HEK293 (cell line): ENCODE results near the gene KHDC1L.

Experiments used
- CTCF ChIA-PET: fragments of 350-600 bp; formaldehyde crosslinking; extraction: SDS; loops from one replicate; lab custom pipeline; 2021; ENCODE audit warnings: antibody characterized with exemption; lab: Yijun Ruan, JAX
- POLR2A ChIA-PET: fragments of 300-600 bp; formaldehyde crosslinking; extraction: SDS; loops from one replicate; lab custom pipeline; 2020; ENCODE audit warnings: antibody characterized with exemption, inconsistent platforms; lab: Yijun Ruan, JAX
- H3K27ac ChIP-seq: fragments of 200-500 bp; sonication (Bioruptor generic); 2 replicates; pipeline ENCODE4 v1.5.1; 2014; ENCODE audit warnings: low read depth, low read length, control low read depth, inconsistent platforms; ENCODE audit errors: extremely low read depth
- H3K36me3 ChIP-seq, 2 experiments: fragments of 200-500 bp in 1 of 2; sonication (Bioruptor generic) in 1 of 2; 1 replicate in 1 of 2; 2 replicates in 1 of 2; pipeline ENCODE4 v1.5.1; 2014 to 2017; ENCODE audit warnings: inconsistent platforms in 2 of 2, low read length in 2 of 2; ENCODE audit not compliant: control insufficient read depth in 2 of 2, insufficient read depth in 1 of 2
- H3K4me1 ChIP-seq: fragments of 200-500 bp; sonication (Bioruptor generic); 2 replicates; pipeline ENCODE4 v1.5.1; 2014; ENCODE audit warnings: mild to moderate bottlenecking, low read length, inconsistent platforms; ENCODE audit not compliant: control insufficient read depth, insufficient read depth
- H3K4me3 ChIP-seq: 2 replicates; pipeline ENCODE4 v1.5.1; 2011; ENCODE audit warnings: low read depth, mild to moderate bottlenecking, control low read depth, low read length, moderate library complexity
- H3K9me3 ChIP-seq: fragments of 200-500 bp; sonication (Bioruptor generic); 2 replicates; pipeline ENCODE4 v1.5.1; 2014; ENCODE audit warnings: low read depth, low read length, inconsistent platforms; ENCODE audit not compliant: control insufficient read depth, insufficient read depth
- EGR2 ChIP-seq: fragments of 450-650 bp; formaldehyde crosslinking; IDR thresholded peaks from 2 replicates; pipeline ENCODE4 v1.5.1; 2016; ENCODE audit warnings: low read depth, missing biosample characterization, missing genetic modification characterization
- MEIS1 ChIP-seq: sonication (generic); formaldehyde crosslinking; IDR thresholded peaks from 2 replicates; pipeline ENCODE4 v1.8.1; 2022; ENCODE audit warnings: missing genetic modification reagents, mild to moderate bottlenecking, borderline replicate concordance
- MZF1 ChIP-seq: fragments of 450-650 bp; formaldehyde crosslinking; IDR thresholded peaks from 2 replicates; pipeline ENCODE4 v1.5.1; 2017; ENCODE audit warnings: missing biosample characterization, missing genetic modification characterization, borderline replicate concordance
- OSR2 ChIP-seq: fragments of 450-650 bp; formaldehyde crosslinking; IDR thresholded peaks from 2 replicates; pipeline ENCODE4 v1.5.1; 2016; ENCODE audit warnings: missing biosample characterization, missing genetic modification characterization
- RBAK ChIP-seq: fragments of 450-650 bp; formaldehyde crosslinking; IDR thresholded peaks from 2 replicates; pipeline ENCODE4 v1.5.1; 2016; ENCODE audit warnings: missing biosample characterization, missing genetic modification characterization
- ZFHX2 ChIP-seq: fragments of 450-650 bp; formaldehyde crosslinking; conservative IDR thresholded peaks from 2 replicates; pipeline ENCODE4 v1.5.1; 2016; ENCODE audit warnings: missing biosample characterization, missing genetic modification characterization
- ZIC2 ChIP-seq: fragments of 450-650 bp; formaldehyde crosslinking; IDR thresholded peaks from 2 replicates; pipeline ENCODE4 v1.5.1; 2016; ENCODE audit warnings: missing biosample characterization, missing genetic modification characterization
- ZNF174 ChIP-seq: fragments of 450-650 bp; formaldehyde crosslinking; IDR thresholded peaks from 2 replicates; pipeline ENCODE4 v1.5.0; 2017; ENCODE audit warnings: missing biosample characterization, mild to moderate bottlenecking, missing genetic modification characterization
- ZNF292 ChIP-seq: fragments of 450-650 bp; formaldehyde crosslinking; IDR thresholded peaks from 2 replicates; pipeline ENCODE4 v1.5.1; 2016; ENCODE audit warnings: low read depth, missing biosample characterization, missing genetic modification characterization, borderline replicate concordance
- ZNF529 ChIP-seq: fragments of 450-650 bp; formaldehyde crosslinking; IDR thresholded peaks from 2 replicates; pipeline ENCODE4 v1.5.1; 2017; ENCODE audit warnings: missing genetic modification characterization, missing biosample characterization; ENCODE audit not compliant: insufficient replicate concordance
- ZNF664 ChIP-seq: fragments of 450-650 bp; formaldehyde crosslinking; IDR thresholded peaks from 2 replicates; pipeline ENCODE4 v1.5.1; 2016; ENCODE audit warnings: missing biosample characterization, missing genetic modification characterization
- ZNF677 ChIP-seq: fragments of 450-650 bp; IDR thresholded peaks from 2 replicates; pipeline ENCODE4 v1.5.0; 2018; ENCODE audit warnings: missing biosample characterization, mild to moderate bottlenecking, missing genetic modification characterization, moderate library complexity
- ZNF747 ChIP-seq: fragments of 450-650 bp; formaldehyde crosslinking; IDR thresholded peaks from 2 replicates; pipeline ENCODE4 v1.5.1; 2016; ENCODE audit warnings: missing biosample characterization, missing genetic modification characterization
- TF ChIP-seq, protein P1 (sequence below): fragments of 450-650 bp; formaldehyde crosslinking; IDR thresholded peaks from 2 replicates; pipeline ENCODE4 v1.5.1; 2017; ENCODE audit warnings: missing biosample characterization, missing genetic modification characterization
- TF ChIP-seq, protein P2 (sequence below): fragments of 450-650 bp; formaldehyde crosslinking; IDR thresholded peaks from 2 replicates; pipeline ENCODE4 v1.5.1; 2016; ENCODE audit warnings: missing biosample characterization, missing genetic modification characterization
- TF ChIP-seq, protein P3 (sequence below): fragments of 450-650 bp; formaldehyde crosslinking; IDR thresholded peaks from 2 replicates; pipeline ENCODE4 v1.5.1; 2017; ENCODE audit warnings: missing biosample characterization, missing genetic modification characterization
- TF ChIP-seq, protein P4 (sequence below): fragments of 450-650 bp; formaldehyde crosslinking; IDR thresholded peaks from 2 replicates; pipeline ENCODE4 v1.5.1; 2016; ENCODE audit warnings: missing biosample characterization, missing genetic modification characterization
- TF ChIP-seq, protein P5 (sequence below): fragments of 450-650 bp; formaldehyde crosslinking; IDR thresholded peaks from 2 replicates; pipeline ENCODE4 v1.5.1; 2016; ENCODE audit warnings: missing biosample characterization, missing genetic modification characterization, low read depth
- TF ChIP-seq, protein P6 (sequence below): fragments of 450-650 bp; formaldehyde crosslinking; IDR thresholded peaks from 2 replicates; pipeline ENCODE4 v1.5.1; 2016; ENCODE audit warnings: missing biosample characterization, missing genetic modification characterization

Gene KHDC1L

DNA sequence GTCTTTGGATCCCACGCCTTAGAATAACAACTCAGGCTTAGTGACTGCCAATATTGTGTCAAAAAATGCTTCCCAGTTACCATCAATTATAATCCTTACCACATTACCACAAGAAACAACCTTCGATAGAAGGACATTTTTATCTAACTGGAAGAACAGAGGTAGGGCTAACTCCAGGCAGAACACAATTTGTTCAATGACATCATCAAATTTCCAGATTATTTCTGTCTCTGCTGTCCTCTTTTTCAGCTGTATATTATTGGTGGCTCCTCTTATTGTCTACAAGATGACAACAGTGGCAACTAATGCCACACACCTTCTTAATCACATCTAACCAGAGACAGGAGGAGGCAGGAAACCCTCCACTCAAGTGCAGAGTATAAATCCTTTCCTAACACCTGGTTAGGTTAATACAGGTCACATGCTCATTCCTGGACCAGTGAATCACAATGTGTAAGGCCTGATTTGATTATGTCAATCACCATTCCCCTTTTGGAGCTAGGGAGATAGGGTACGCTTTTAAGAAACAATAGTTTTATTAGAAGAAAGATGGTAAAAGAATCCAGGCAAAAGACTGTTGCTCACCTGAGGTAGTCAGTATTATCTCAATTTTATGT, 18.0 kb downstream of the KHDC1L start:
- Histone ChIP-seq H3K9me3 (no peaks in the 10 kb centered on the region), H3K27ac (no peak overlapping the region), H3K4me1 (no peaks in the 10 kb centered on the region), H3K4me3 (no peak overlapping the region), H3K36me3 (no peaks in the 10 kb centered on the region)
- CTCF ChIA-PET = no interaction called here
- TF ChIP-seq, protein P1, sequence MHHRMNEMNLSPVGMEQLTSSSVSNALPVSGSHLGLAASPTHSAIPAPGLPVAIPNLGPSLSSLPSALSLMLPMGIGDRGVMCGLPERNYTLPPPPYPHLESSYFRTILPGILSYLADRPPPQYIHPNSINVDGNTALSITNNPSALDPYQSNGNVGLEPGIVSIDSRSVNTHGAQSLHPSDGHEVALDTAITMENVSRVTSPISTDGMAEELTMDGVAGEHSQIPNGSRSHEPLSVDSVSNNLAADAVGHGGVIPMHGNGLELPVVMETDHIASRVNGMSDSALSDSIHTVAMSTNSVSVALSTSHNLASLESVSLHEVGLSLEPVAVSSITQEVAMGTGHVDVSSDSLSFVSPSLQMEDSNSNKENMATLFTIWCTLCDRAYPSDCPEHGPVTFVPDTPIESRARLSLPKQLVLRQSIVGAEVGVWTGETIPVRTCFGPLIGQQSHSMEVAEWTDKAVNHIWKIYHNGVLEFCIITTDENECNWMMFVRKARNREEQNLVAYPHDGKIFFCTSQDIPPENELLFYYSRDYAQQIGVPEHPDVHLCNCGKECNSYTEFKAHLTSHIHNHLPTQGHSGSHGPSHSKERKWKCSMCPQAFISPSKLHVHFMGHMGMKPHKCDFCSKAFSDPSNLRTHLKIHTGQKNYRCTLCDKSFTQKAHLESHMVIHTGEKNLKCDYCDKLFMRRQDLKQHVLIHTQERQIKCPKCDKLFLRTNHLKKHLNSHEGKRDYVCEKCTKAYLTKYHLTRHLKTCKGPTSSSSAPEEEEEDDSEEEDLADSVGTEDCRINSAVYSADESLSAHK (tag by site-specific recombination) = no peak
- TF ChIP-seq MEIS1 (CRISPR knock-in tag) (no peak), ZNF174 (no peak), OSR2 (tag by site-specific recombination) (no peak), ZIC2 (tag by site-specific recombination) (no peak), ZNF747 (tag by site-specific recombination) (no peak), RBAK (tag by site-specific recombination) (no peak), ZNF677 (tag by site-specific recombination) (no peak), ZNF664 (tag by site-specific recombination) (no peak), ZNF292 (tag by site-specific recombination) (no peak), MZF1 (tag by site-specific recombination) (no peak), EGR2 (tag by site-specific recombination) (peak; percentile 30; the same call in 1 of the 2 replicates), ZFHX2 (tag by site-specific recombination) (peak; percentile 30; the same call in 1 of the 2 replicates), ZNF529 (tag by site-specific recombination) (no peak)
- TF ChIP-seq, protein P2, sequence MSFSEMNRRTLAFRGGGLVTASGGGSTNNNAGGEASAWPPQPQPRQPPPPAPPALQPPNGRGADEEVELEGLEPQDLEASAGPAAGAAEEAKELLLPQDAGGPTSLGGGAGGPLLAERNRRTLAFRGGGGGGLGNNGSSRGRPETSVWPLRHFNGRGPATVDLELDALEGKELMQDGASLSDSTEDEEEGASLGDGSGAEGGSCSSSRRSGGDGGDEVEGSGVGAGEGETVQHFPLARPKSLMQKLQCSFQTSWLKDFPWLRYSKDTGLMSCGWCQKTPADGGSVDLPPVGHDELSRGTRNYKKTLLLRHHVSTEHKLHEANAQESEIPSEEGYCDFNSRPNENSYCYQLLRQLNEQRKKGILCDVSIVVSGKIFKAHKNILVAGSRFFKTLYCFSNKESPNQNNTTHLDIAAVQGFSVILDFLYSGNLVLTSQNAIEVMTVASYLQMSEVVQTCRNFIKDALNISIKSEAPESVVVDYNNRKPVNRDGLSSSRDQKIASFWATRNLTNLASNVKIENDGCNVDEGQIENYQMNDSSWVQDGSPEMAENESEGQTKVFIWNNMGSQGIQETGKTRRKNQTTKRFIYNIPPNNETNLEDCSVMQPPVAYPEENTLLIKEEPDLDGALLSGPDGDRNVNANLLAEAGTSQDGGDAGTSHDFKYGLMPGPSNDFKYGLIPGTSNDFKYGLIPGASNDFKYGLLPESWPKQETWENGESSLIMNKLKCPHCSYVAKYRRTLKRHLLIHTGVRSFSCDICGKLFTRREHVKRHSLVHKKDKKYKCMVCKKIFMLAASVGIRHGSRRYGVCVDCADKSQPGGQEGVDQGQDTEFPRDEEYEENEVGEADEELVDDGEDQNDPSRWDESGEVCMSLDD (tag by site-specific recombination) = no peak
- TF ChIP-seq, protein P3, sequence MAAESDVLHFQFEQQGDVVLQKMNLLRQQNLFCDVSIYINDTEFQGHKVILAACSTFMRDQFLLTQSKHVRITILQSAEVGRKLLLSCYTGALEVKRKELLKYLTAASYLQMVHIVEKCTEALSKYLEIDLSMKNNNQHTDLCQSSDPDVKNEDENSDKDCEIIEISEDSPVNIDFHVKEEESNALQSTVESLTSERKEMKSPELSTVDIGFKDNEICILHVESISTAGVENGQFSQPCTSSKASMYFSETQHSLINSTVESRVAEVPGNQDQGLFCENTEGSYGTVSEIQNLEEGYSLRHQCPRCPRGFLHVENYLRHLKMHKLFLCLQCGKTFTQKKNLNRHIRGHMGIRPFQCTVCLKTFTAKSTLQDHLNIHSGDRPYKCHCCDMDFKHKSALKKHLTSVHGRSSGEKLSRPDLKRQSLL = no peak
- TF ChIP-seq, protein P4, sequence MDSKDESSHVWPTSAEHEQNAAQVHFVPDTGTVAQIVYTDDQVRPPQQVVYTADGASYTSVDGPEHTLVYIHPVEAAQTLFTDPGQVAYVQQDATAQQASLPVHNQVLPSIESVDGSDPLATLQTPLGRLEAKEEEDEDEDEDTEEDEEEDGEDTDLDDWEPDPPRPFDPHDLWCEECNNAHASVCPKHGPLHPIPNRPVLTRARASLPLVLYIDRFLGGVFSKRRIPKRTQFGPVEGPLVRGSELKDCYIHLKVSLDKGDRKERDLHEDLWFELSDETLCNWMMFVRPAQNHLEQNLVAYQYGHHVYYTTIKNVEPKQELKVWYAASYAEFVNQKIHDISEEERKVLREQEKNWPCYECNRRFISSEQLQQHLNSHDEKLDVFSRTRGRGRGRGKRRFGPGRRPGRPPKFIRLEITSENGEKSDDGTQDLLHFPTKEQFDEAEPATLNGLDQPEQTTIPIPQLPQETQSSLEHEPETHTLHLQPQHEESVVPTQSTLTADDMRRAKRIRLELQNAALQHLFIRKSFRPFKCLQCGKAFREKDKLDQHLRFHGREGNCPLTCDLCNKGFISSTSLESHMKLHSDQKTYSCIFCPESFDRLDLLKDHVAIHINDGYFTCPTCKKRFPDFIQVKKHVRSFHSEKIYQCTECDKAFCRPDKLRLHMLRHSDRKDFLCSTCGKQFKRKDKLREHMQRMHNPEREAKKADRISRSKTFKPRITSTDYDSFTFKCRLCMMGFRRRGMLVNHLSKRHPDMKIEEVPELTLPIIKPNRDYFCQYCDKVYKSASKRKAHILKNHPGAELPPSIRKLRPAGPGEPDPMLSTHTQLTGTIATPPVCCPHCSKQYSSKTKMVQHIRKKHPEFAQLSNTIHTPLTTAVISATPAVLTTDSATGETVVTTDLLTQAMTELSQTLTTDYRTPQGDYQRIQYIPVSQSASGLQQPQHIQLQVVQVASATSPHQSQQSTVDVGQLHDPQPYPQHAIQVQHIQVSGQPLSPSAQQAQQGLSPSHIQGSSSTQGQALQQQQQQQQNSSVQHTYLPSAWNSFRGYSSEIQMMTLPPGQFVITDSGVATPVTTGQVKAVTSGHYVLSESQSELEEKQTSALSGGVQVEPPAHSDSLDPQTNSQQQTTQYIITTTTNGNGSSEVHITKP = no peak
- TF ChIP-seq, protein P5, sequence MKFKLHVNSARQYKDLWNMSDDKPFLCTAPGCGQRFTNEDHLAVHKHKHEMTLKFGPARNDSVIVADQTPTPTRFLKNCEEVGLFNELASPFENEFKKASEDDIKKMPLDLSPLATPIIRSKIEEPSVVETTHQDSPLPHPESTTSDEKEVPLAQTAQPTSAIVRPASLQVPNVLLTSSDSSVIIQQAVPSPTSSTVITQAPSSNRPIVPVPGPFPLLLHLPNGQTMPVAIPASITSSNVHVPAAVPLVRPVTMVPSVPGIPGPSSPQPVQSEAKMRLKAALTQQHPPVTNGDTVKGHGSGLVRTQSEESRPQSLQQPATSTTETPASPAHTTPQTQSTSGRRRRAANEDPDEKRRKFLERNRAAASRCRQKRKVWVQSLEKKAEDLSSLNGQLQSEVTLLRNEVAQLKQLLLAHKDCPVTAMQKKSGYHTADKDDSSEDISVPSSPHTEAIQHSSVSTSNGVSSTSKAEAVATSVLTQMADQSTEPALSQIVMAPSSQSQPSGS (tag by site-specific recombination) = peak; percentile 57
- TF ChIP-seq, protein P6, sequence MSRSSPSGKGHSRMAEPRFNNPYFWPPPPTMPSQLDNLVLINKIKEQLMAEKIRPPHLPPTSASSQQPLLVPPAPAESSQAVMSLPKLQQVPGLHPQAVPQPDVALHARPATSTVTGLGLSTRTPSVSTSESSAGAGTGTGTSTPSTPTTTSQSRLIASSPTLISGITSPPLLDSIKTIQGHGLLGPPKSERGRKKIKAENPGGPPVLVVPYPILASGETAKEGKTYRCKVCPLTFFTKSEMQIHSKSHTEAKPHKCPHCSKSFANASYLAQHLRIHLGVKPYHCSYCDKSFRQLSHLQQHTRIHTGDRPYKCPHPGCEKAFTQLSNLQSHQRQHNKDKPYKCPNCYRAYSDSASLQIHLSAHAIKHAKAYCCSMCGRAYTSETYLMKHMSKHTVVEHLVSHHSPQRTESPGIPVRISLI (tag by site-specific recombination) = no peak
- POLR2A ChIA-PET = interaction anchor here (0.6 kb wide), 1 partner anchor 21 kb away, joined by 3 read pairs; no protein-coding TSS in a partner anchor
